K562 (cell line): Measurements from ENCODE around the gene EPX. TPM values are rescaled to one million over a fixed set of nuclear protein-coding genes. Genes with fewer than 3 reads are reported as not detected.
A peak's percentile ranks its signal among the peaks of the same experiment; 100 is the strongest.

Experiments
- ATAC-seq: fragments of 200-7000 bp; cut with Tn5 transposase; 3 replicates; pipeline ENCODE4 v1.9.1; 2020; ENCODE audit warnings: moderate library complexity
- BruUV-seq: library from RNA; stranded (reverse); fragments of 400-500 nt; replicated peaks from 2 replicates; lab custom pipeline; 2021; lab: Mats Ljungman, UMichigan
- CTCF ChIA-PET: fragments of 300-600 bp; formaldehyde crosslinking; extraction: SDS; loops from one replicate; lab custom pipeline; 2021; ENCODE audit warnings: low intra/inter-chr PET ratio; lab: Yijun Ruan, JAX
- POLR2A ChIA-PET: fragments of 300-600, 350-650 bp; sonication (Branson Sonifier 250); formaldehyde crosslinking; extraction: SDS; loops from one replicate; lab custom pipeline; 2021; ENCODE audit warnings: antibody characterized with exemption, inconsistent platforms; lab: Yijun Ruan, JAX
- DNase-seq, 4 experiments: peaks; one replicate each; pipeline versions ENCODE4 v3.0.0 to v3.0.0-alpha.2; 2011 to 2018; ENCODE audit warnings: low spot score in 3 of 4, mixed read lengths in 3 of 4; ENCODE audit errors: extremely low read depth in 1 of 4
- FAIRE-seq: peaks from 2 replicates; lab custom pipeline; 2011; peaks lifted over from hg19 to GRCh38; lab: Jason Lieb, UNC
- H2AFZ ChIP-seq: 2 replicates; pipeline ENCODE4 v1.6.0; 2011; ENCODE audit warnings: low read depth, low read length, control low read depth, inconsistent platforms
- H3K27ac ChIP-seq: fragments of 200-600 bp; 3 replicates; pipeline ENCODE4 v1.8.0; 2011; ENCODE audit warnings: low read depth, mild to moderate bottlenecking, control low read depth, inconsistent platforms, low read length, moderate library complexity, mixed read lengths; ENCODE audit errors: extremely low read depth
- H3K27me3 ChIP-seq, 2 experiments: fragments of 300-600 bp in 1 of 2; 2 replicates in 1 of 2; 3 replicates in 1 of 2; pipeline versions ENCODE4 v1.6.0 to v1.8.0; 2011; ENCODE audit warnings: inconsistent platforms in 2 of 2, low read length in 2 of 2, mild to moderate bottlenecking in 1 of 2, mixed read lengths in 1 of 2, moderate library complexity in 1 of 2; ENCODE audit not compliant: control insufficient read depth in 2 of 2, insufficient read depth in 2 of 2
- H3K36me3 ChIP-seq: fragments of 300-600 bp; 3 replicates; pipeline ENCODE4 v1.8.0; 2011; ENCODE audit warnings: mild to moderate bottlenecking, low read length, inconsistent platforms; ENCODE audit not compliant: control insufficient read depth, insufficient read depth
- H3K4me1 ChIP-seq, 2 experiments: fragments of 200-600 bp in 1 of 2; replicated peaks in 1 of 2; 2 replicates in 1 of 2; 3 replicates in 1 of 2; pipeline versions ENCODE4 v1.5.1 to v1.8.0; 2011; ENCODE audit warnings: inconsistent platforms in 2 of 2, low read length in 2 of 2, mild to moderate bottlenecking in 1 of 2, mixed read lengths in 1 of 2, moderate library complexity in 1 of 2; ENCODE audit not compliant: control insufficient read depth in 2 of 2, insufficient read depth in 2 of 2
- H3K4me2 ChIP-seq: 2 replicates; pipeline ENCODE4 v1.6.1; 2011; ENCODE audit warnings: low read length, control low read depth, inconsistent platforms, mixed read lengths; ENCODE audit not compliant: insufficient read depth
- H3K4me3 ChIP-seq: fragments of 200-600 bp; sonication (generic), shearing (Covaris generic); 2 replicates; pipeline ENCODE4 v1.5.1; 2016; ENCODE audit warnings: control low read depth, inconsistent platforms
- H3K79me2 ChIP-seq: fragments of 200-600 bp; 3 replicates; pipeline ENCODE4 v1.8.0; 2011; ENCODE audit warnings: low read length, inconsistent platforms; ENCODE audit not compliant: control insufficient read depth, insufficient read depth
- H3K9ac ChIP-seq, 2 experiments: 2 replicates each; pipeline versions ENCODE4 v1.6.0 to v1.6.1; 2011; ENCODE audit warnings: low read depth in 2 of 2, low read length in 2 of 2, control low read depth in 1 of 2, inconsistent platforms in 1 of 2, mild to moderate bottlenecking in 1 of 2, mixed read lengths in 1 of 2; ENCODE audit not compliant: insufficient read depth in 1 of 2
- H3K9me1 ChIP-seq: one replicate; pipeline ENCODE4 v1.6.0; 2011; ENCODE audit warnings: inconsistent platforms, mild to moderate bottlenecking, low read length, moderate library complexity; ENCODE audit not compliant: control insufficient read depth, insufficient read depth
- H3K9me3 ChIP-seq: replicated peaks from 2 replicates; pipeline ENCODE4 v1.5.1; 2011; ENCODE audit warnings: low read depth, low read length, inconsistent platforms; ENCODE audit not compliant: control insufficient read depth, insufficient read depth
- H4K20me1 ChIP-seq: replicated peaks from 2 replicates; pipeline ENCODE4 v1.6.1; 2011; ENCODE audit warnings: low read length, inconsistent platforms, mixed read lengths; ENCODE audit not compliant: control insufficient read depth, insufficient read depth
- BRD4 ChIP-seq: fragments of 200-600 bp; sonication (generic); IDR thresholded peaks from 2 replicates; pipeline ENCODE4 v1.6.1; 2017; ENCODE audit warnings: inconsistent platforms
- ETS2 ChIP-seq: IDR thresholded peaks from 2 replicates; pipeline ENCODE4 v1.6.1; 2016; ENCODE audit warnings: borderline replicate concordance, missing genetic modification characterization, mild to moderate bottlenecking, moderate library complexity, missing compliant biosample characterization; ENCODE audit not compliant: poor library complexity, severe bottlenecking
- HNRNPH1 ChIP-seq: fragments of 200-400 bp; formaldehyde crosslinking; optimal IDR thresholded peaks from 2 replicates; pipeline ENCODE3; 2017; ENCODE audit warnings: low read depth, mild to moderate bottlenecking, low read length, moderate library complexity
- KAT7 ChIP-seq: sonication (generic); formaldehyde crosslinking; IDR thresholded peaks from 2 replicates; pipeline ENCODE4 v1.8.0; 2022; ENCODE audit warnings: missing genetic modification reagents, mild to moderate bottlenecking, borderline replicate concordance
- KDM4B ChIP-seq, 2 experiments: fragments of 450-650 bp in 1 of 2; sonication (generic) in 1 of 2; IDR thresholded peaks; 2 replicates each; pipeline ENCODE4 v1.6.1; 2016 to 2017; ENCODE audit warnings: borderline replicate concordance in 2 of 2, antibody characterized with exemption in 1 of 2, low read depth in 1 of 2, mild to moderate bottlenecking in 1 of 2
- MAFK ChIP-seq: IDR thresholded peaks from 2 replicates; pipeline ENCODE4 v1.6.1; 2011; ENCODE audit warnings: low read length, improper control_type of control experiment
- RBM17 ChIP-seq: fragments of 200-400 bp; formaldehyde crosslinking; IDR thresholded peaks from 2 replicates; pipeline ENCODE4 v1.6.1; 2017; ENCODE audit warnings: low read depth, mild to moderate bottlenecking, low read length, borderline replicate concordance
- ZNF551 ChIP-seq: fragments of 250-450 bp; sonication (Bioruptor Pico); IDR thresholded peaks from 2 replicates; pipeline ENCODE4 v1.5.0; 2021; ENCODE audit warnings: mild to moderate bottlenecking, moderate library complexity
- WGBS: fragments of 100-300 bp; shearing (Covaris generic); methylation state at CpG from one replicate; pipeline ENCODE4 v1.1.6; 2016; ENCODE audit warnings: low coverage, mixed read lengths; ENCODE audit not compliant: insufficient coverage; ENCODE audit errors: missing lambda C conversion rate; 5-methylcytosine and 5-hydroxymethylcytosine counted together
- in situ Hi-C: fragments of 300-500 bp; cut with MboI; formaldehyde crosslinking; loops from 4 replicates; pipeline ENCODE4 v1.15.0; 2018; ENCODE audit warnings: inconsistent platforms, mixed read lengths
- intact Hi-C: fragments of 100-400 bp; cut with micrococcal nuclease; formaldehyde crosslinking; loops from 2 replicates; pipeline ENCODE4 v1.14.2; 2022
- polyA plus RNA-seq, 8 experiments: library from polyadenylated mRNA; depleted of rRNA in 4 of 8; stranded (reverse) in 5 of 8; unstranded in 3 of 8; fragments of >200 nt; fragmentation: Nextera tagmentation in 2 of 8; fragmentation: Illumina TruSeq in 1 of 8; extraction: Ambion mirVana in 2 of 8; extraction: Trizol in 1 of 8; gene quantifications; 2 replicates each; pipeline versions ENCODE4 v1.2.1 to v1.2.3, GENCODE V29; 2011 to 2014; ENCODE audit warnings: inconsistent platforms in 1 of 8, missing spikeins in 1 of 8
- total RNA-seq, 7 experiments: library from RNA; depleted of rRNA in 6 of 7; stranded (reverse); fragments of >200 nt in 6 of 7; fragmentation: Illumina TruSeq in 2 of 7; extraction: Trizol in 2 of 7; gene quantifications; 2 replicates each; pipeline versions ENCODE4 v1.2.1 to v1.2.3, GENCODE V29; 2011 to 2021; ENCODE audit warnings: low replicate concordance in 1 of 7
- TF ChIP-seq, protein P1 (sequence below): fragments of 450-650 bp; IDR thresholded peaks from one replicate; pipeline ENCODE4 v1.6.1; 2018; ENCODE audit warnings: mild to moderate bottlenecking, moderate library complexity; ENCODE audit not compliant: partially characterized antibody
- TF ChIP-seq, protein P2 (sequence below): sonication (generic); formaldehyde crosslinking; IDR thresholded peaks from 2 replicates; pipeline ENCODE4 v1.8.0; 2023; ENCODE audit warnings: missing genetic modification reagents, mild to moderate bottlenecking, borderline replicate concordance
- TF ChIP-seq, protein P3 (sequence below): fragments of 250-450 bp; sonication (Bioruptor Pico); IDR thresholded peaks from 2 replicates; pipeline ENCODE4 v1.5.0; 2020; ENCODE audit warnings: mild to moderate bottlenecking, borderline replicate concordance

The EPX gene
- total and polyA plus RNA-seq, 9 of the 15 experiments (the other 6 are each of a cell fraction or from before 2014, with no cell fraction given): 0.07 to 0.33 (median 0.19) TPM; not detected in 3

DNA sequence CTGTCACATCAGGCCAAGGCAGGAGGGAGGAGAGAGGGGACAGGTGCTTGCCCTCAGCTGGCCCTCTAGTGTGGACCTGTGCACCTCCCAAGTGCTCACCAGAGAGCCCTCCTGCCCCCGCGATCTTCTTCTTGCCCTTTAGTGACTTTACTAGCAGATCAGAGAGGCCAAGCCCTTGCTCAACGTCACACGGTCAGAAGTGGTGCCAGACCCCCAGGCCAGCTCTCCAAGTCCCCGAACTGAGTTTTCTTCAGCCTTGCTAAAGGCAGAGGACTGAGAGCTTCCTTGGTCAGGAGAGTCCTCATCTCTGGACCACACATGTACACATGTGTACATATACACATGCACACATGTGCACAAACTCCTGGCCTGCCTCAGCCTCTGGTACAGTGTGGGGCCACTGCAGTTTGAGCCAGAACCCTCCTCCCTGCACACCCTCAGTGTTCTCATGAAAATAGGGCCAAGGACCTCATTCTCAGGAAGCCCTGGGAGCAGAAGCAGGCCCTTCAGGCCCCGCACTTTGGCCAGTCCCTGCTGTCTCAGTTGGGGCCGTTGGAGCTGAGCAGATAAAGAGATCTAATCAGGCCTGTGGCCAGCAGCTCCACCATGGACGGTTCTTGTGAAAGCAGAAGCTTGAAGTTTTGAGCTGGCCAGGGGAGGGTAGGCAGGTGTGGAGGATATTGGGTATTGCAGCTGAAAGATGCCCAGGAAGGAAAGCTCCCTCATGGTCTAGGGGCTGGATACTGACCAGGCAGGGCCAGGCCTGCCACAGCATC, 7.4 kb upstream of the EPX start:
- FAIRE-seq (peak; percentile 60), DNase-seq (peak; percentile 45 to 52 (median 50)), ATAC-seq (peak; percentile 71)
- BruUV-seq: no TSS peak
- Histone ChIP-seq H4K20me1 (no peaks in the 10 kb centered on the region), H3K4me3 (no peak overlapping the region), H3K9ac (peak overlapping the region in 1 of 2 experiments; percentile 70; a peak in 2 of 4 replicates), H3K27me3 (peaks cover 0 to 6% of the 10 kb centered on the region in 2 experiments; a peak in 2 of 5 replicates), H3K9me1 (no peaks in the 10 kb centered on the region), H3K4me2 (peak overlapping the region; percentile 50; the same call in 1 of the 2 replicates), H3K79me2 (no peaks in the 10 kb centered on the region), H3K9me3 (no peaks in the 10 kb centered on the region), H3K27ac (peak overlapping the region; percentile 63; the same call in 2 of the 3 replicates), H3K4me1 (peaks cover 37 to 40% of the 10 kb centered on the region in 2 experiments), H2AFZ (peak overlapping the region; percentile 73), H3K36me3 (no peaks in the 10 kb centered on the region)
- POLR2A ChIA-PET: interaction anchor here (0.7 to 1.5 kb wide), 4 partner anchors 10 to 1574 kb away, joined by 3 read pairs; no protein-coding TSS in a partner anchor
- in situ Hi-C loops: no loop called here
- WGBS: 29% methylated on average over 8 of the region's 8 CpGs
- CTCF ChIA-PET: no interaction called here
- intact Hi-C loops: no loop called here
- no peak for TF ChIP-seq ETS2 (tag)
- TF ChIP-seq KDM4B (IDR thresholded peaks at IDR 0.05; ENCODE audit: borderline replicate concordance in 2 of 2, low read depth in 1 of 2): no peak; a peak in 1 of 4 replicates
- TF ChIP-seq KAT7 (CRISPR knock-in tag): no peak
- TF ChIP-seq RBM17: no peak
- no peak for TF ChIP-seq BRD4
- TF ChIP-seq HNRNPH1: no peak
- TF ChIP-seq ZNF551 (CRISPR knock-in tag): no peak
- TF ChIP-seq, protein P1, sequence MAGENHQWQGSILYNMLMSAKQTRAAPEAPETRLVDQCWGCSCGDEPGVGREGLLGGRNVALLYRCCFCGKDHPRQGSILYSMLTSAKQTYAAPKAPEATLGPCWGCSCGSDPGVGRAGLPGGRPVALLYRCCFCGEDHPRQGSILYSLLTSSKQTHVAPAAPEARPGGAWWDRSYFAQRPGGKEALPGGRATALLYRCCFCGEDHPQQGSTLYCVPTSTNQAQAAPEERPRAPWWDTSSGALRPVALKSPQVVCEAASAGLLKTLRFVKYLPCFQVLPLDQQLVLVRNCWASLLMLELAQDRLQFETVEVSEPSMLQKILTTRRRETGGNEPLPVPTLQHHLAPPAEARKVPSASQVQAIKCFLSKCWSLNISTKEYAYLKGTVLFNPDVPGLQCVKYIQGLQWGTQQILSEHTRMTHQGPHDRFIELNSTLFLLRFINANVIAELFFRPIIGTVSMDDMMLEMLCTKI: no peak
- TF ChIP-seq, protein P2, sequence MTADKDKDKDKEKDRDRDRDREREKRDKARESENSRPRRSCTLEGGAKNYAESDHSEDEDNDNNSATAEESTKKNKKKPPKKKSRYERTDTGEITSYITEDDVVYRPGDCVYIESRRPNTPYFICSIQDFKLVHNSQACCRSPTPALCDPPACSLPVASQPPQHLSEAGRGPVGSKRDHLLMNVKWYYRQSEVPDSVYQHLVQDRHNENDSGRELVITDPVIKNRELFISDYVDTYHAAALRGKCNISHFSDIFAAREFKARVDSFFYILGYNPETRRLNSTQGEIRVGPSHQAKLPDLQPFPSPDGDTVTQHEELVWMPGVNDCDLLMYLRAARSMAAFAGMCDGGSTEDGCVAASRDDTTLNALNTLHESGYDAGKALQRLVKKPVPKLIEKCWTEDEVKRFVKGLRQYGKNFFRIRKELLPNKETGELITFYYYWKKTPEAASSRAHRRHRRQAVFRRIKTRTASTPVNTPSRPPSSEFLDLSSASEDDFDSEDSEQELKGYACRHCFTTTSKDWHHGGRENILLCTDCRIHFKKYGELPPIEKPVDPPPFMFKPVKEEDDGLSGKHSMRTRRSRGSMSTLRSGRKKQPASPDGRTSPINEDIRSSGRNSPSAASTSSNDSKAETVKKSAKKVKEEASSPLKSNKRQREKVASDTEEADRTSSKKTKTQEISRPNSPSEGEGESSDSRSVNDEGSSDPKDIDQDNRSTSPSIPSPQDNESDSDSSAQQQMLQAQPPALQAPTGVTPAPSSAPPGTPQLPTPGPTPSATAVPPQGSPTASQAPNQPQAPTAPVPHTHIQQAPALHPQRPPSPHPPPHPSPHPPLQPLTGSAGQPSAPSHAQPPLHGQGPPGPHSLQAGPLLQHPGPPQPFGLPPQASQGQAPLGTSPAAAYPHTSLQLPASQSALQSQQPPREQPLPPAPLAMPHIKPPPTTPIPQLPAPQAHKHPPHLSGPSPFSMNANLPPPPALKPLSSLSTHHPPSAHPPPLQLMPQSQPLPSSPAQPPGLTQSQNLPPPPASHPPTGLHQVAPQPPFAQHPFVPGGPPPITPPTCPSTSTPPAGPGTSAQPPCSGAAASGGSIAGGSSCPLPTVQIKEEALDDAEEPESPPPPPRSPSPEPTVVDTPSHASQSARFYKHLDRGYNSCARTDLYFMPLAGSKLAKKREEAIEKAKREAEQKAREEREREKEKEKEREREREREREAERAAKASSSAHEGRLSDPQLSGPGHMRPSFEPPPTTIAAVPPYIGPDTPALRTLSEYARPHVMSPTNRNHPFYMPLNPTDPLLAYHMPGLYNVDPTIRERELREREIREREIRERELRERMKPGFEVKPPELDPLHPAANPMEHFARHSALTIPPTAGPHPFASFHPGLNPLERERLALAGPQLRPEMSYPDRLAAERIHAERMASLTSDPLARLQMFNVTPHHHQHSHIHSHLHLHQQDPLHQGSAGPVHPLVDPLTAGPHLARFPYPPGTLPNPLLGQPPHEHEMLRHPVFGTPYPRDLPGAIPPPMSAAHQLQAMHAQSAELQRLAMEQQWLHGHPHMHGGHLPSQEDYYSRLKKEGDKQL: no peak
- TF ChIP-seq, protein P3, sequence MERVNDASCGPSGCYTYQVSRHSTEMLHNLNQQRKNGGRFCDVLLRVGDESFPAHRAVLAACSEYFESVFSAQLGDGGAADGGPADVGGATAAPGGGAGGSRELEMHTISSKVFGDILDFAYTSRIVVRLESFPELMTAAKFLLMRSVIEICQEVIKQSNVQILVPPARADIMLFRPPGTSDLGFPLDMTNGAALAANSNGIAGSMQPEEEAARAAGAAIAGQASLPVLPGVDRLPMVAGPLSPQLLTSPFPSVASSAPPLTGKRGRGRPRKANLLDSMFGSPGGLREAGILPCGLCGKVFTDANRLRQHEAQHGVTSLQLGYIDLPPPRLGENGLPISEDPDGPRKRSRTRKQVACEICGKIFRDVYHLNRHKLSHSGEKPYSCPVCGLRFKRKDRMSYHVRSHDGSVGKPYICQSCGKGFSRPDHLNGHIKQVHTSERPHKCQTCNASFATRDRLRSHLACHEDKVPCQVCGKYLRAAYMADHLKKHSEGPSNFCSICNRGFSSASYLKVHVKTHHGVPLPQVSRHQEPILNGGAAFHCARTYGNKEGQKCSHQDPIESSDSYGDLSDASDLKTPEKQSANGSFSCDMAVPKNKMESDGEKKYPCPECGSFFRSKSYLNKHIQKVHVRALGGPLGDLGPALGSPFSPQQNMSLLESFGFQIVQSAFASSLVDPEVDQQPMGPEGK (CRISPR knock-in tag): peak; percentile 61; the same call in 1 of the 2 replicates
- no peak for TF ChIP-seq MAFK
